BLaER1 treated with 17β-estradiol and CSF1 and Interleukin-3, amounts not matched to agents 10 nM and 100 nM (cell line): Measurements from ENCODE around the gene PPP5C.
"Not testable (repeated sequence)": the region's sequence is repeated elsewhere in the genome, so short reads cannot be mapped to it uniquely, and the experiment has no call there.

Experiments used
- H3K27ac ChIP-seq, 11 experiments: shearing (Covaris generic); formaldehyde crosslinking; 2 replicates each; pipeline ENCODE4 v1.8.1; 2022
- H3K27me3 ChIP-seq, 11 experiments: shearing (Covaris generic); formaldehyde crosslinking; 2 replicates each; pipeline ENCODE4 v1.8.1; 2022
- H3K36me3 ChIP-seq, 11 experiments: shearing (Covaris generic); formaldehyde crosslinking; 2 replicates each; pipeline ENCODE4 v1.8.1; 2022
- H3K4me1 ChIP-seq, 10 experiments: shearing (Covaris generic); formaldehyde crosslinking; 2 replicates each; pipeline ENCODE4 v1.8.1; 2022
- H3K4me2 ChIP-seq, 11 experiments: shearing (Covaris generic); formaldehyde crosslinking; 2 replicates each; pipeline ENCODE4 v1.8.1; 2022
- H3K4me3 ChIP-seq, 10 experiments: shearing (Covaris generic); formaldehyde crosslinking; 2 replicates each; pipeline ENCODE4 v1.8.1; 2022
- H3K9ac ChIP-seq, 11 experiments: shearing (Covaris generic); formaldehyde crosslinking; 2 replicates each; pipeline ENCODE4 v1.8.1; 2022
- H3K9me3 ChIP-seq, 11 experiments: shearing (Covaris generic); formaldehyde crosslinking; replicated peaks in 1 of 11; 2 replicates each; pipeline ENCODE4 v1.8.1; 2022
- H4K20me1 ChIP-seq, 11 experiments: shearing (Covaris generic); formaldehyde crosslinking; 2 replicates each; pipeline ENCODE4 v1.8.1; 2022
- Cebpa-rat ChIP-seq, 11 experiments: shearing (Covaris generic); IDR thresholded peaks; 2 replicates each; pipeline ENCODE4 v1.8.1; 2022

The PPP5C gene

GRCh38 chr19:46306501-46306900, 40.4 kb upstream of the PPP5C start:
- Histone ChIP-seq H3K4me3 (no peak overlapping the region), H3K36me3 (no peaks in the 10 kb centered on the region)
- no peak for TF ChIP-seq Cebpa-rat (IDR thresholded peaks at IDR 0.05)

GRCh38 chr19:46308510-46308909, 38.4 kb upstream of the PPP5C start:
- Histone ChIP-seq H3K9ac (no peak overlapping the region), H3K36me3 (no peaks in the 10 kb centered on the region), H3K27me3 (no peaks in the 10 kb centered on the region), H3K4me2 (no peak overlapping the region), H4K20me1 (no peaks in the 10 kb centered on the region), H3K27ac (no peak overlapping the region), H3K4me3 (no peak overlapping the region), H3K4me1 (no peaks in the 10 kb centered on the region), H3K9me3 (peaks cover 14 to 34% (median 26%) of the 10 kb centered on the region in 11 experiments)
- TF ChIP-seq Cebpa-rat (IDR thresholded peaks at IDR 0.05): no peak

More at GRCh38 chr19:46306501-46306900, 40.4 kb upstream of the PPP5C start:
- H3K9me3 ChIP-seq: peaks cover 14 to 34% (median 26%) of the 10 kb centered on the region in 11 experiments
- no peak overlapping the region for H3K27ac ChIP-seq
- H3K4me2 ChIP-seq: no peak overlapping the region
- no peaks in the 10 kb centered on the region for H4K20me1 ChIP-seq
- H3K4me1 ChIP-seq: peaks cover 0 to 2% (median 0%) of the 10 kb centered on the region in 10 experiments; a peak in 2 of 20 replicates
- no peaks in the 10 kb centered on the region for H3K27me3 ChIP-seq
- H3K9ac ChIP-seq: no peak overlapping the region

- TF ChIP-seq Cebpa-rat (IDR thresholded peaks at IDR 0.05): no peak
Measured at GRCh38 chr19:46309056-46309455, 37.8 kb upstream of the PPP5C start.

GRCh38 chr19:46311444-46311843, 35.4 kb upstream of the PPP5C start:
- Histone ChIP-seq H3K4me2 (no peak overlapping the region), H3K9ac (no peak overlapping the region), H3K36me3 (no peaks in the 10 kb centered on the region), H3K4me3 (no peak overlapping the region), H4K20me1 (no peaks in the 10 kb centered on the region), H3K27me3 (no peaks in the 10 kb centered on the region), H3K4me1 (no peaks in the 10 kb centered on the region), H3K27ac (no peak overlapping the region), H3K9me3 (peaks cover 7 to 10% (median 9%) of the 10 kb centered on the region in 11 experiments)
- no peak for TF ChIP-seq Cebpa-rat (IDR thresholded peaks at IDR 0.05)

More at GRCh38 chr19:46309056-46309455, 37.8 kb upstream of the PPP5C start:
- Histone ChIP-seq H3K36me3 (no peaks in the 10 kb centered on the region), H3K4me2 (no peak overlapping the region), H3K9ac (no peak overlapping the region), H3K9me3 (peaks cover 14 to 29% (median 25%) of the 10 kb centered on the region in 11 experiments), H4K20me1 (no peaks in the 10 kb centered on the region), H3K27ac (no peak overlapping the region), H3K4me1 (no peaks in the 10 kb centered on the region), H3K4me3 (no peak overlapping the region), H3K27me3 (no peaks in the 10 kb centered on the region)

GRCh38 chr19:46313540-46314469, 33.1 kb upstream of the PPP5C start:
- not testable (repeated sequence) for H3K27me3 ChIP-seq, H3K9me3 ChIP-seq, H3K9ac ChIP-seq, H4K20me1 ChIP-seq, H3K4me2 ChIP-seq, H3K36me3 ChIP-seq, H3K4me1 ChIP-seq, H3K4me3 ChIP-seq, H3K27ac ChIP-seq

GRCh38 chr19:46317339-46317738, 29.5 kb upstream of the PPP5C start:
- Histone ChIP-seq H3K9ac (no peak overlapping the region), H3K27me3 (no peaks in the 10 kb centered on the region), H3K4me1 (no peaks in the 10 kb centered on the region), H3K4me3 (no peak overlapping the region), H3K36me3 (no peaks in the 10 kb centered on the region), H3K4me2 (no peak overlapping the region), H3K27ac (no peak overlapping the region), H4K20me1 (no peaks in the 10 kb centered on the region), H3K9me3 (no peaks in the 10 kb centered on the region)
- no peak for TF ChIP-seq Cebpa-rat (IDR thresholded peaks at IDR 0.05)

- H3K36me3 ChIP-seq: no peaks in the 10 kb centered on the region
- TF ChIP-seq Cebpa-rat (IDR thresholded peaks at IDR 0.05): no peak
- H3K27ac ChIP-seq: no peak overlapping the region
- no peaks in the 10 kb centered on the region for H3K27me3 ChIP-seq
- no peaks in the 10 kb centered on the region for H3K4me1 ChIP-seq
- H3K9ac ChIP-seq: no peak overlapping the region
- no peak overlapping the region for H3K4me2 ChIP-seq
- H4K20me1 ChIP-seq: no peaks in the 10 kb centered on the region
- H3K9me3 ChIP-seq: peaks cover 0 to 11% (median 5%) of the 10 kb centered on the region in 11 experiments; a peak in 5 of 22 replicates
- H3K4me3 ChIP-seq: no peak overlapping the region
Measured at GRCh38 chr19:46319613-46320012, 27.3 kb upstream of the PPP5C start.

- H3K9ac ChIP-seq: no peak overlapping the region
- peaks cover 7 to 17% (median 11%) of the 10 kb centered on the region in 11 experiments for H3K9me3 ChIP-seq
- TF ChIP-seq Cebpa-rat (IDR thresholded peaks at IDR 0.05): no peak
- H4K20me1 ChIP-seq: no peaks in the 10 kb centered on the region
- H3K36me3 ChIP-seq: no peaks in the 10 kb centered on the region
- H3K4me3 ChIP-seq: no peak overlapping the region
- no peaks in the 10 kb centered on the region for H3K27me3 ChIP-seq
- H3K27ac ChIP-seq: no peak overlapping the region
- H3K4me2 ChIP-seq: no peak overlapping the region
- no peaks in the 10 kb centered on the region for H3K4me1 ChIP-seq
Measured at GRCh38 chr19:46320559-46320958, 26.3 kb upstream of the PPP5C start.

- no peaks in the 10 kb centered on the region for H3K4me1 ChIP-seq
- no peaks in the 10 kb centered on the region for H3K27me3 ChIP-seq
- no peak overlapping the region for H3K4me3 ChIP-seq
Measured at GRCh38 chr19:46321653-46322052, 25.2 kb upstream of the PPP5C start.

GRCh38 chr19:46323227-46323626, 23.7 kb upstream of the PPP5C start:
- H3K4me3 ChIP-seq, H4K20me1 ChIP-seq, H3K36me3 ChIP-seq, H3K4me2 ChIP-seq, H3K9ac ChIP-seq, H3K4me1 ChIP-seq, H3K27me3 ChIP-seq, H3K27ac ChIP-seq: not testable (repeated sequence)
- peaks cover 33 to 44% (median 38%) of the 10 kb centered on the region in 11 experiments for H3K9me3 ChIP-seq

More at GRCh38 chr19:46321653-46322052, 25.2 kb upstream of the PPP5C start:
- TF ChIP-seq Cebpa-rat (IDR thresholded peaks at IDR 0.05): no peak
- H3K36me3 ChIP-seq: no peaks in the 10 kb centered on the region; a peak in 1 of 22 replicates
- no peak overlapping the region for H3K4me2 ChIP-seq
- H3K9ac ChIP-seq: no peak overlapping the region
- no peak overlapping the region for H3K27ac ChIP-seq
- no peaks in the 10 kb centered on the region for H4K20me1 ChIP-seq
- H3K9me3 ChIP-seq: peaks cover 18 to 28% (median 22%) of the 10 kb centered on the region in 11 experiments
